Measurements from ENCODE around the gene APOA1.

APOA1 gene

GRCh38 chr11:116833491-116833815 lies 4.0 kb downstream of the APOA1 start:
- no peak for DNase-seq

GRCh38 chr11:116832350-116833290 lies 4.8 kb downstream of the APOA1 start:
- no peak for DNase-seq

- DNase-seq: no peak
These were observed 5.6 kb downstream of the APOA1 start for GRCh38 chr11:116831790-116832349.

GRCh38 chr11:116830184-116830912 lies 7.1 kb downstream of the APOA1 start:
- DNase-seq: no peak

GRCh38 chr11:116829525-116830183 lies 7.8 kb downstream of the APOA1 start, which contains the start of gene APOC3:
Gene APOC3 (plus strand): TSS chr11:116829907. CDS start chr11:116830583, 676 bp downstream.
- DNase-seq: no peak

GRCh38 chr11:116828632-116829524 lies 8.5 kb downstream of the APOA1 start:
- no peak for DNase-seq

- DNase-seq: no peak
These were observed 10.0 kb downstream of the APOA1 start for GRCh38 chr11:116827461-116827860.

- no peak for DNase-seq
These were observed 10.5 kb downstream of the APOA1 start for GRCh38 chr11:116826751-116827431.

GRCh38 chr11:116825854-116826750 lies 11.3 kb downstream of the APOA1 start:
- no peak for DNase-seq

- no peak for DNase-seq
These were observed 12.0 kb downstream of the APOA1 start for GRCh38 chr11:116825434-116825833.

- no peak for DNase-seq
These were observed 14.2 kb downstream of the APOA1 start, which contains the start of gene APOA4 for GRCh38 chr11:116823031-116823843. Gene APOA4 (minus strand): TSS chr11:116823304. CDS start chr11:116823191, 113 bp downstream.

GRCh38 chr11:116822575-116822974 lies 14.8 kb downstream of the APOA1 start:
- no peak for DNase-seq

- no peak for DNase-seq
These were observed 16.1 kb downstream of the APOA1 start for GRCh38 chr11:116821050-116821918.

GRCh38 chr11:116819049-116819448 lies 18.4 kb downstream of the APOA1 start:
- no peak for DNase-seq

- DNase-seq: no peak
These were observed 22.9 kb downstream of the APOA1 start for GRCh38 chr11:116814502-116814901.

- DNase-seq: no peak
These were observed 23.5 kb downstream of the APOA1 start for GRCh38 chr11:116813781-116814471.

- DNase-seq: no peak
These were observed 24.3 kb downstream of the APOA1 start for GRCh38 chr11:116813170-116813569.

All from T-helper 1 cell (primary cell).